IgD-negative memory B cell (primary cell): ENCODE results near the gene TEAD1. TPM values are rescaled to one million over a fixed set of nuclear protein-coding genes. Genes with fewer than 3 reads are reported as not detected.

ENCODE experiments used
- H3K27ac Mint-ChIP-seq, 3 donors: one replicate each; pipeline ENCODE4 v1.8.0; 2020 to 2022; ENCODE audit warnings: mild to moderate bottlenecking in 3 of 3, mixed read lengths in 3 of 3, moderate library complexity in 1 of 3
- H3K27me3 Mint-ChIP-seq: one replicate; pipeline ENCODE4 v1.8.0; 2021; ENCODE audit warnings: mixed read lengths
- H3K36me3 Mint-ChIP-seq: one replicate; pipeline ENCODE4 v1.8.0; 2020; ENCODE audit warnings: mild to moderate bottlenecking, mixed read lengths
- H3K4me1 Mint-ChIP-seq, 3 donors: one replicate each; pipeline ENCODE4 v1.8.0; 2020 to 2022; ENCODE audit warnings: mixed read lengths in 3 of 3, mild to moderate bottlenecking in 1 of 3
- H3K4me3 Mint-ChIP-seq, 4 donors: one replicate each; pipeline ENCODE4 v1.8.0; 2020 to 2022; ENCODE audit warnings: mild to moderate bottlenecking in 4 of 4, mixed read lengths in 4 of 4, moderate library complexity in 3 of 4
- H3K9me3 Mint-ChIP-seq, 3 donors: one replicate each; pipeline ENCODE4 v1.8.0; 2020 to 2021; ENCODE audit warnings: mixed read lengths in 3 of 3, mild to moderate bottlenecking in 1 of 3
- polyA plus RNA-seq: library from polyadenylated mRNA; unstranded; fragments of 300-500 nt; fragmentation: Illumina TruSeq; gene quantifications from one replicate; pipeline ENCODE4 v1.2.3, GENCODE V29; 2021

TEAD1 gene
- polyA plus RNA-seq, 1 donor from 2014 or later: not detected

DNA sequence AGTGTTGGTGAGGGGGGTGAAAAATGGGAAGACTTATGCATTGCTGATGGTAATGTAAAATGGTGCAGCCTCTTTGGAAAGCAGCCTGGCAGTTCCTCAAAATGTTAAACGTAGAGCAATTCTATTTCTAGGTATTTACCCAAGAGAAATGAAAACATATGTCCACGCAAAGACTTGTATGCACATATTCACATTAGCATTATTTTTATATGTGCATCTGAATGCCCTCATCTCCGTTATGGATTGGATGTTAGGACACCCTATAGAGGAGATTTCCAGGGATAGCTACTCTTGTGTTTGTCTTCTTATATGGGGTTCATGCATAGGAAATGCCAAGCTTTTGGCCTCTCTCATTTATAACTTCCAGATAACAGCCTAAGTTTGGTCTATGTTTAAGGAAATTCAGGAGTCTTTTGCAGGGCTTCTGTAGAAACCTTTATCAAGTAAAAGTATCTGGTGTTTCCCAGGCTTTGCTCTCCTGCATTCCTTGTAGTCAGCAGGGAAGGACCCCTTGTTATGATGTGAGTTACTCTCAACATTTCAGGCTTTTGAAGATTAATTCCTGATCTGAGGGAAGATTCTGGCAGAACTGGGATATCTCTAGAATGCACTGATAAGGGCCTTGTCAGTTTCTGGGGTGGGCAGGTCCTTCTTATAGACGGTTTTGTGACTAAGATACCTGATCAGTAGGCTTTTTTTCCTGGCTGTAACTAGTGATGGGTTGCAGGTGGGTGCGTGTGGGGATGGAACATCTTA is 116.8 kb downstream of the TEAD1 start:
- Mint-ChIP-seq H3K4me1 (no peaks in the 10 kb centered on the region), H3K27ac (no peak overlapping the region), H3K36me3 (no peaks in the 10 kb centered on the region), H3K27me3 (peaks cover 1% of the 10 kb centered on the region), H3K9me3 (peaks cover 0 to 4% (median 2%) of the 10 kb centered on the region in 3 donors), H3K4me3 (no peak overlapping the region)

DNA sequence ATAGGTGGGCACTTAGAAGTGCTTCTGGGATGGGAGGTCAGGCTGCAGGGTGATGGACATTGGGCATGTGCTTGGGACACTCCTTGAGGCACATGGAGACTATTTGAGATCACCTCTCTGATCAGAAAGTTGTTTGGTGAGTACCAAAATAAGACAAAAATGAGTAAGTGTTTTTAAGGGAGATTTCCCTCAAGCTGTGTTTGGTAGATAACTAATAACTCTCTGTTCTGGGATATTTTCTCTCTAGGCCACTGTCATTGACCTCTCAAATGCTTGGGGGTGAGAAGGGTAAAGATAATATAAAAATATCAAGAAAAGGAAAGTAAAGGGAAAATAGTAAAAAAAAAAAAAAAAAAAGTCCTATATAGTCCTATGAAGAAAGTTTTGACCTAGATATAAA is 117.8 kb downstream of the TEAD1 start:
- Mint-ChIP-seq H3K9me3 (peaks cover 0 to 2% (median 1%) of the 10 kb centered on the region in 3 donors), H3K27me3 (peaks cover 1% of the 10 kb centered on the region), H3K4me3 (no peak overlapping the region), H3K36me3 (no peaks in the 10 kb centered on the region), H3K27ac (no peak overlapping the region), H3K4me1 (no peaks in the 10 kb centered on the region)

DNA sequence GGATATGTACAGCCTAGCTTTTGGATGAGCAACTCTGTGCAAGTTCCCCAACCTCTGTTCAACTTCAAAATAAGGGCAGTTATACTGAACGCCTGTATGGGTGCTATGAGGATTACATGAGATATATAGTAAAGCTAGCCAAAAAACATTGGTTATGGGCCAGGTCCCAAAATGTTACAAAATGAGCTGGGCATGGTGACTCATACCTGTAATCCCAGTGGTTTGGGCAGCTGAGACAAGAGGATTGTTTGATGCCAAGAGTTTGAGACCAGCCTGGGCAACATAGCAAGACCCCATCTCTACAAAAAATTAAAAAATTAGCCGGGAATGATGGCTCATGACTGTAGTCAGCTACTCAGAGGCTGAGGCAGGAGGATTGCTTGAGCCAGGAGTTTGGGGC is 118.4 kb downstream of the TEAD1 start:
- H3K27ac Mint-ChIP-seq: no peak overlapping the region
- H3K4me3 Mint-ChIP-seq: no peak overlapping the region
- no peaks in the 10 kb centered on the region for H3K4me1 Mint-ChIP-seq
- peaks cover 0 to 2% (median 1%) of the 10 kb centered on the region in 3 donors for H3K9me3 Mint-ChIP-seq
- no peaks in the 10 kb centered on the region for H3K36me3 Mint-ChIP-seq
- peaks cover 1% of the 10 kb centered on the region for H3K27me3 Mint-ChIP-seq

DNA sequence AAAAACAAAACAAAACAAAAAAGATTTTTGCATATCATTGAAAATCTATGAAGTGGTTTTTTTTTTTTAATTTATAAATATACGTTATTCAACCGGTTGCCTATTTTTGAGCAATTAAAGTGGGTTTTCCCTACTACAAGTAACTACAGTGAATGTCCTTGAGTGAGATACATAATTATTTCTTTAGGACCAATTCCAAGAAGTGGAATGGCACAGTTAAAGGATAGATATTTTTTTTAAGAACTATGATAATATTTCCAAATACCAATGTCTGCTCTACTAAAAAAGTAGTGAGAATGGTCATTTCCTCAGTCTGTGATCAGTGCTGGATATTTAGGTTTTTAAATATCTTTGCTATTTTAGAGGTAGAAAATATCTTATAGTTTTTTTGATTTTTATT is 118.8 kb downstream of the TEAD1 start:
- Mint-ChIP-seq H3K4me1 (no peaks in the 10 kb centered on the region), H3K27ac (no peak overlapping the region), H3K27me3 (peaks cover 3% of the 10 kb centered on the region), H3K36me3 (no peaks in the 10 kb centered on the region), H3K9me3 (peaks cover 0 to 2% (median 1%) of the 10 kb centered on the region in 3 donors), H3K4me3 (no peak overlapping the region)

DNA sequence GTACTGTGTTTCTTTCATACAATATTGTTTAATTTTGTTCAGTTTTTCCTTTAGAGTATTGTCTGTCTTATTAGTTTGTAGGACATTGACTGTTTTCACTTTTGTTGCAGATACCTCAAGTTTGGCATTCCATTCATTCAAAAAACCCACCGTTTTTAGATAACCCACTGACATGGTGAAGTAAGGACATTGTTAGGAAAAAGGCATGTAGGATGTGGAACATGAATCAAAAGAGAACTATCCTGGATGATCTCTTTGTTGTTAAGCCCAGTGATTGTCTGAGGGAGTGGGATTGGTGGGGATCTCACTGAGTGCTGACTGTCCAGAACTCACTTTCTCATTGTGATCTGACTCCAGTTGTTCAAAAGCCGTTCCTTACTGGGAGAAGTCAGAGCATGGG is 119.3 kb downstream of the TEAD1 start:
- no peaks in the 10 kb centered on the region for H3K4me1 Mint-ChIP-seq
- peaks cover 3% of the 10 kb centered on the region for H3K27me3 Mint-ChIP-seq
- H3K27ac Mint-ChIP-seq: no peak overlapping the region
- H3K9me3 Mint-ChIP-seq: peaks cover 0 to 2% (median 1%) of the 10 kb centered on the region in 3 donors
- H3K36me3 Mint-ChIP-seq: no peaks in the 10 kb centered on the region
- no peak overlapping the region for H3K4me3 Mint-ChIP-seq

DNA sequence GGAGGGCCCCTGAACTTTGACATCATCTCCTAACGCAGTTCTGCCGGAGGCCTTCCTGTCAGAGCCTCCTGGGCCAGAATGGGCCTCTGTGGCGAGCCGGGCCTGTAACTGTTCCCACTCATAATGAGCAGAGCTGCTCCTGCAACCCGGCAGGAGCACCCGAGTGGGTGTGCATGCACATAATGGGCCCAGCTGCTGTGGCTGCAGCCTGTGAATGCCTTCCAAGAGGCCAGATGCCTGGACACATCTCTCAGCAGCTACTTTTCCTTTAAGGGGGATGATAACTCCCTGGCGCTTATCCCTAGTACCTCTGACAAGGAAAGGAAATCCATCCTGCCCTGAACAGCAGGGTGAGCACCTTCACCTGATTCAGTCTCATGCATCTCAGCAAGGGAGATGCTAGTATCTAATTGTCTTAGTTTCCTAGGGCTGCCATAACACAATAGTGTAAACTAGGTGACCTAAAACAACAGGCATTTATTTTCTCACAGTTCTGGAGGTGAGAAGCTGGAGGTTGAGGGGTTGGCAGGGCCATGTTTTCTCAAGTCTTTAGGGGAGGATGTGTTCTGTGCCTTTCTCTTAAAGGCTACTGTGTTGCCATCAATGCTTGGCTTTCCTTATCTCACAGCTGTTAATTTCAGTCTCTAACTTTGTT is 120.5 kb downstream of the TEAD1 start:
- H3K9me3 Mint-ChIP-seq: peaks cover 0 to 2% (median 1%) of the 10 kb centered on the region in 3 donors
- H3K36me3 Mint-ChIP-seq: no peaks in the 10 kb centered on the region
- peaks cover 3% of the 10 kb centered on the region for H3K27me3 Mint-ChIP-seq
- no peaks in the 10 kb centered on the region for H3K4me1 Mint-ChIP-seq
- no peak overlapping the region for H3K27ac Mint-ChIP-seq
- no peak overlapping the region for H3K4me3 Mint-ChIP-seq

DNA sequence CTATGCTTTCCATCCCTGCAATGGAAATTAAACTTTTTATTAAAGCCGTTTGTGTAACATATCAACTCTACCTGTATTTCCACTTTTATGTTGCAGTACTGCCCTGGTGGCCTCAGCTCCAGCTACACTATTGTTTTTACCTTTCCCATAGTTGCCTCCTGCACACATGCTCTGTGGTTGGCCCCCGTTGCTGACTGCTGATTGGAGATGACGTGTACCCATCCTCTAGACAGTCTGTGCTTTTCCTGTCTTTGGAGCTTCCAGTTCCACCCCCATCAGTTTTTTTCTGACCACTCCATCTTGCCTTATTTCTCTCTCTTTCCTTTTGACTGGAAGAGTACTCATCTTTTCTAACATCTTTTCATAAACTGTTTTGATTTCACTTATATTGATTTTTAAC is 123.8 kb downstream of the TEAD1 start:
- Mint-ChIP-seq H3K4me3 (no peak overlapping the region), H3K9me3 (peaks cover 0 to 2% (median 1%) of the 10 kb centered on the region in 3 donors), H3K27ac (no peak overlapping the region), H3K27me3 (peaks cover 10% of the 10 kb centered on the region), H3K4me1 (no peaks in the 10 kb centered on the region), H3K36me3 (peaks cover 3% of the 10 kb centered on the region)

DNA sequence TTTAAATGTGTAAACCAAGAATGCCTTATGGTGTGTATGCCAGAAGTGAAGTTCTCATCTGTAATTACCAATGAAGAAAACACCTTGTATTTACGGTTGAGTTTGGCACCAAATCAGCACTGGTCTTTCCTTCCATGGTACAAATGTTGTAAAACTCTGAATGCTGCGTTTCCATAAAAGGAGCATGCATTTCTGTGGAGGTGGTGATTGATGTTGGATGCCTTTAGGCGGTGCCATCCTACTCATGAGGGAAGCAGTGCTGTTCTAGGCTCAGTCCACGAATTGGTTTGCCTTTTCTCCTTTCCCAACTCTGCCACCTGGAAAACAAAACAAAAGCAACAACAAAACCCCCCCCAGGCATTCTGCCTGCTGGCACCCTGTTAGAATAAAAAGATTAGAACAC is 124.4 kb downstream of the TEAD1 start:
- Mint-ChIP-seq H3K9me3 (peaks cover 0 to 2% (median 1%) of the 10 kb centered on the region in 3 donors), H3K4me3 (no peak overlapping the region), H3K27ac (no peak overlapping the region), H3K36me3 (peaks cover 3% of the 10 kb centered on the region), H3K27me3 (peaks cover 10% of the 10 kb centered on the region), H3K4me1 (no peaks in the 10 kb centered on the region)

DNA sequence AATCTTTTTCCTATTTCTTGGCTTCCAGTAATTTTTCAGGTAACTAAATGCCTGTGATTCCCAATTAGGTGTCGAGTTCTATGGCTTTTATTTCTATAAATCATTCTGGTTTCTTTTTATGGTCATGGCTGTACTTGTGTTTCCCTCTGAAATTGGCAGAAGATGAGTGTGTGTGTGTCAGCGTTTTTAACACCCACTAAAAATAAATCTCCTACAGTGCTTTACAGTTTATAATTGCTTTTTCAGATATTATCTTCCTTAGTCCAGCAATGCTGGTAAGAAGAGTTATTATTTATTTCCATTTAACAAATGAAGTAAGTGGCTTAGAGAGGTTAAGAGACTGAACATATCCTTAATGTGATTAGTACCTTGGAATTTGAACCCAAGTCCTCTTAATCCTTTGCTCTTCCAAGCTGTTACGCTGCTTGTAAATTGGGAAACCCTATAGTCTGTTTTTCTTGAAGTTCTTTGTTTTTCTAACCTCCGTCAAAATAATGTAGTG is 125.2 kb downstream of the TEAD1 start:
- H3K4me3 Mint-ChIP-seq: no peak overlapping the region
- peaks cover 10% of the 10 kb centered on the region for H3K27me3 Mint-ChIP-seq
- H3K36me3 Mint-ChIP-seq: peaks cover 3% of the 10 kb centered on the region
- H3K4me1 Mint-ChIP-seq: no peaks in the 10 kb centered on the region
- no peak overlapping the region for H3K27ac Mint-ChIP-seq
- H3K9me3 Mint-ChIP-seq: peaks cover 0 to 2% (median 1%) of the 10 kb centered on the region in 3 donors

DNA sequence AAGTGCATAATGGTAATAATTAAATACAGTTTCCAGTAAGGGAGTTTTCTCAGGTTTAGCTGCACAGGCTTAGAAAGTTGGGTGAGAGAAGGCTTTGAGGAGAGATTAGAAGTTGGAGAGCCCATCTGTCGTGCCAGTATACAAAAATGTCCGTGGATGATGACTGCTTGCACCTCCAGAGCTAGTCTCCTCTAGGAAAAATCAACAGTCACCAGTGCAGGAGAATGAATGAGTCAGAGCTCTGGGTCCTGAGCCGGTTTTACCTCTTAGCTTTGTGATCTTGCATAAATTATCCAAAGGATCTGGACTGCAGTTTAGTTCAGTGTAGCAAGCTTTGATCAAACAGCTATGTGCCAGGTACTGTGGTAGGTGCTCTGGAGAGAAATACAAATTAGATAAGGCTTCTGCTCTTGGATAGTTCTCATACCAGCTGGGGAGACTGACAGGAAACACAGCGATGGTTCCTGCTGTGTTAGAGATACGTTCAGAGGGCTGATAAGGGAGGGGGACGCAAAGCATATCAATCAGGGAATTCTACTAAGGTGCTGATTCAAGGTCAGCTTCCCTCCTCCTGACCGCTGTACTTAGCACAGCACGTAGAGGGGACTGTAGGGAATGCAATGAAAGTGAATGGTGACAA is 125.9 kb downstream of the TEAD1 start:
- H3K4me3 Mint-ChIP-seq: no peak overlapping the region
- peaks cover 8% of the 10 kb centered on the region for H3K27me3 Mint-ChIP-seq
- H3K27ac Mint-ChIP-seq: no peak overlapping the region
- no peaks in the 10 kb centered on the region for H3K4me1 Mint-ChIP-seq
- H3K36me3 Mint-ChIP-seq: peaks cover 3% of the 10 kb centered on the region
- H3K9me3 Mint-ChIP-seq: peaks cover 0 to 2% (median 0%) of the 10 kb centered on the region in 3 donors

DNA sequence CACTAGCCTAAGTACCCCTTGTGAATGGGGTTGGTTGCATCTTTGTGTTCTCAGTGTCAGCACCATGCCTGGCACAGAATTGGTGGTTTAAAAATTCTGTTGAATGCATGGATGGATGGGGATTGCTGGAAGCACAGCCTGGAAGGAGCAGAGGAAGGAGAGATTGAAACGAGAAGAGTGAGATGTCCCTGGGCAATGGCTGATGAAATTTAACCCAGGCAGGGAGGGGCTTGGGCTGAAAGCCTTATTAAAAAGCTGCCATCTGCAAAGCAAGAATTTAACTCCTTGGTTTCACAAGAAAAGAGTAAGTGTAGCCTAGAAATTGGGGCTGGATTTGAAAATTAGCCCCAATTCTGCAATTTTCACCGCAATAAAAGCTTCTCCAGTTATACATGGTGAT is 126.7 kb downstream of the TEAD1 start:
- Mint-ChIP-seq H3K27me3 (peaks cover 8% of the 10 kb centered on the region), H3K4me1 (no peaks in the 10 kb centered on the region), H3K9me3 (peaks cover 0 to under 1% (median 0%) of the 10 kb centered on the region in 3 donors), H3K4me3 (no peak overlapping the region), H3K27ac (no peak overlapping the region), H3K36me3 (peaks cover 3% of the 10 kb centered on the region)

DNA sequence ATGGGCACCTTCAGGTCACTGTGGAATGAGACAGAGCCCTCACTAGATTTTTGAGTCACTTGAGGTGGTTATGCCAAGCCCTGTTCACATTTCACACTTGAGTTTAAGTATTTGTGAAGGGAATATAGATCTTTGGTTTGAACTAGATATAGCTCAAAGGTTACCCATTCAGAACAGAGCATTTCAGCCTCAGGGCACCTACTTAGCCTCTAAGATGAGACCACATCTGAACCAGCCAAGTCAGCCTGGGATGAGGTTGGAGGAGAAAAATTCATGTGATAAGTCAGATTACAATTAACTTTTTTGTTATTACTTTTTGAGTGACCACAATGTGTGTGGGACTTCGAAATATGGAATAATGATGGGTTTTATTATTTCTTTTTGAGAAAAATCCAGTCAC is 127.8 kb downstream of the TEAD1 start:
- peaks cover 3% of the 10 kb centered on the region for H3K36me3 Mint-ChIP-seq
- H3K27me3 Mint-ChIP-seq: peaks cover 8% of the 10 kb centered on the region
- H3K4me3 Mint-ChIP-seq: no peak overlapping the region
- no peaks in the 10 kb centered on the region for H3K9me3 Mint-ChIP-seq
- no peak overlapping the region for H3K27ac Mint-ChIP-seq
- no peaks in the 10 kb centered on the region for H3K4me1 Mint-ChIP-seq

DNA sequence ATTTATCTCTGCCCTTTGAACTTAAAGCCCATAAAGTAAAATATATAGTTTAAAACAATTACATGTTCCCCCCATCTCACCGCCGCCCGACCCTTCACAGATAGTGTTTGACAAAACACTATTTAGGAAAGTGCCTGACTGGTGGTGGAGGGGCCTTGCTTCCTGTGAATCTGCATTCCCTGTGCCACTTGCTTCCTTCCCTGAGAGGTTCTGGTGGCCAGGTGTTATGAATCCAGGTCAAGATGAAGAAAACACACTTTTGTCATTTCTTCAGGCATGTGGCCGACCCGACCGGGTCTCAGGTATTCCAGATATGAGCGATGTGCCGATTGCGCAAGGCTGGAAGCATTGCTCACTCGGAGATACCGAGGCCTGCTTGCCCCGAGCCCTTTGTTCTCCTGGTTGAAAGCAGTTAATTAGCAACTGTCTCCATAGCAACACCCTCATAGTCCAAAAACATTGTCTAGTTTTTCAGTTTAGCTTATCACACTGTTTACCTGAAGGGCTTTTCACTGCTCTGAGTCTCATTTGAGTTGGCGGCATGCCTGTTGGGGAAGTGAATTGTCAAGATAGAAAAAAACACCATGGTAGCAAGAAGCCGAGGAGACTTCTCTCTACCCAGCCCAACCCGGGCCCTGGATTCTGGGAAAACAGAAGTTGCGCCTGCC is 128.3 kb downstream of the TEAD1 start:
- no peaks in the 10 kb centered on the region for H3K4me1 Mint-ChIP-seq
- no peak overlapping the region for H3K4me3 Mint-ChIP-seq
- H3K27ac Mint-ChIP-seq: no peak overlapping the region
- H3K9me3 Mint-ChIP-seq: no peaks in the 10 kb centered on the region
- H3K27me3 Mint-ChIP-seq: peaks cover 10% of the 10 kb centered on the region
- peaks cover 3% of the 10 kb centered on the region for H3K36me3 Mint-ChIP-seq

DNA sequence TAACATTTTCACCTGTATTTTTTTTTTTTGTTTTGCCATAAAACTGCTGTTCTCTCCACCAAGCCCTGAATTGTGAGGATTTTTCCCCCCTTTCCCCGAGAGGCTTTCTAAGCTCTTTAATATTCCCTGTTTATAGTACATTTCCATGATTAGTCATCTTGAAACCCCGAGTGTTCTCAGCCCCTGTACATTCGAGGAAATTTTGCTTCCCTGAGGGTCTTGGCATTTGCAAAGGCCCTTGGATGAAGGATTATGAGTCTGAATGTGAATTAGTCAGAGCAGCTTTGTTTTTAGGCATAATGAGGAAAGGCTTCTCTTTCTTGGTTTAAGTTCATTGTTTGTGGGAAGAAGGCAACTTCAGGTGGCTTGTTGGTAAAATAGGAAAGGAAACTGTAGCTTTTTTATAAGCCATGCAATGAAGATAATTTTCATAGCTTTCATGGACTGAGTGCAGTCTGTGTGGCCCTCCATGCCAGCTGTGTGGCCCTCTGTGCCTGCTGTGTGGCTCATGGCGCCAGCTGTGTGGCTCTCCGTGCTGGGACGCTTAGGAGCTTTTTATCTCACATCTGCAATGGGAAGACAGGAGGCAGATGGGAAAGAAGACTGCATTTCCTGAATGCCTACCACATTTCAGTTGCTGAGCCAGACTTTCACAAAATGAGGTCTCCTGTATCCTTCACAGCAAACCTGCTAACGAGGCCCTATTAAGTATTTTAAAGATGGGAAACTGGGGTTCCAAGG is 129.0 kb downstream of the TEAD1 start:
- Mint-ChIP-seq H3K9me3 (peaks cover 0 to 4% (median 0%) of the 10 kb centered on the region in 3 donors), H3K4me3 (no peak overlapping the region), H3K36me3 (peaks cover 3% of the 10 kb centered on the region), H3K4me1 (no peaks in the 10 kb centered on the region), H3K27ac (no peak overlapping the region), H3K27me3 (peaks cover 9% of the 10 kb centered on the region)
